Lung (tissue), 12 donors: ENCODE measurements around the gene IP6K3. TPM values are rescaled to one million over a fixed set of nuclear protein-coding genes. Genes with fewer than 3 reads are reported as not detected.

Experiments used
- ATAC-seq: fragments of 200-7000 bp; cut with Tn5 transposase; one replicate; pipeline ENCODE4 v1.9.1; 2020; ENCODE audit warnings: moderate number of reproducible peaks; ENCODE audit not compliant: insufficient read depth, low FRiP score
- DNase-seq, 3 donors: peaks; one replicate each; pipeline ENCODE4 v3.0.0-alpha.2; 2013 to 2017
- H3K27ac ChIP-seq, 2 donors: one replicate each; pipeline ENCODE4 v1.5.1; 2013; ENCODE audit warnings: mild to moderate bottlenecking in 2 of 2, moderate library complexity in 2 of 2, control low read depth in 1 of 2, inconsistent platforms in 1 of 2, low read depth in 1 of 2, low read length in 1 of 2
- H3K27me3 ChIP-seq, 3 donors: one replicate each; pipeline ENCODE4 v1.5.1; 2013; ENCODE audit warnings: low read length in 2 of 3; ENCODE audit not compliant: control insufficient read depth in 3 of 3, insufficient read depth in 3 of 3
- H3K36me3 ChIP-seq, 4 donors: one replicate each; pipeline ENCODE4 v1.5.1; 2013; ENCODE audit warnings: low read length in 4 of 4, mild to moderate bottlenecking in 1 of 4, moderate library complexity in 1 of 4; ENCODE audit not compliant: control insufficient read depth in 4 of 4, insufficient read depth in 4 of 4
- H3K4me1 ChIP-seq, 5 donors: one replicate each; pipeline ENCODE4 v1.5.1; 2013; ENCODE audit warnings: low read length in 5 of 5, mild to moderate bottlenecking in 2 of 5, moderate library complexity in 1 of 5; ENCODE audit not compliant: control insufficient read depth in 5 of 5, insufficient read depth in 5 of 5
- H3K4me3 ChIP-seq: one replicate; pipeline ENCODE4 v1.5.1; 2013; ENCODE audit warnings: mild to moderate bottlenecking, control low read depth, moderate library complexity
- H3K9ac ChIP-seq, 2 donors: one replicate each; pipeline ENCODE4 v1.5.1; 2013; ENCODE audit warnings: low read length in 2 of 2, control low read depth in 1 of 2; ENCODE audit not compliant: insufficient read depth in 1 of 2
- H3K9me3 ChIP-seq, 4 donors: one replicate each; pipeline ENCODE4 v1.5.1; 2013; ENCODE audit warnings: low read length in 3 of 4, mild to moderate bottlenecking in 1 of 4, moderate library complexity in 1 of 4; ENCODE audit not compliant: control insufficient read depth in 4 of 4, insufficient read depth in 3 of 4
- WGBS, 2 donors: extraction: QIAGEN DNeasy Blood & Tissue Kit; methylation state at CpG; one replicate each; pipeline ENCODE4 v1.1.7; 2013; 5-methylcytosine and 5-hydroxymethylcytosine counted together
- polyA plus RNA-seq, 2 donors: library from polyadenylated mRNA; stranded (reverse); fragments of 200-250 nt; gene quantifications; one replicate each; pipeline ENCODE4 v1.2.1, GENCODE V29; 2013
- total RNA-seq, 2 donors: library from RNA; depleted of rRNA in 1 of 2; stranded (reverse); fragments of >200 nt in 1 of 2; gene quantifications; one replicate each; pipeline ENCODE4 v1.2.1, GENCODE V29; 2014 to 2021
- TF ChIP-seq, protein P1 (sequence below): IDR thresholded peaks from 2 replicates; pipeline ENCODE4 v1.5.1; 2012; ENCODE audit warnings: mild to moderate bottlenecking; ENCODE audit errors: control extremely low read depth, extremely low read depth
- donor health status: control.
- donor health status: control.
- donor health status: Bipolar disorder and iron deficiency.
- donor health status: healthy.
- donor health status: DM: yes; HTN: yes; CAD: no.

IP6K3 gene
- total and polyA plus RNA-seq, 4 donors = 1.3 to 3.9 (median 2.5) TPM

DNA sequence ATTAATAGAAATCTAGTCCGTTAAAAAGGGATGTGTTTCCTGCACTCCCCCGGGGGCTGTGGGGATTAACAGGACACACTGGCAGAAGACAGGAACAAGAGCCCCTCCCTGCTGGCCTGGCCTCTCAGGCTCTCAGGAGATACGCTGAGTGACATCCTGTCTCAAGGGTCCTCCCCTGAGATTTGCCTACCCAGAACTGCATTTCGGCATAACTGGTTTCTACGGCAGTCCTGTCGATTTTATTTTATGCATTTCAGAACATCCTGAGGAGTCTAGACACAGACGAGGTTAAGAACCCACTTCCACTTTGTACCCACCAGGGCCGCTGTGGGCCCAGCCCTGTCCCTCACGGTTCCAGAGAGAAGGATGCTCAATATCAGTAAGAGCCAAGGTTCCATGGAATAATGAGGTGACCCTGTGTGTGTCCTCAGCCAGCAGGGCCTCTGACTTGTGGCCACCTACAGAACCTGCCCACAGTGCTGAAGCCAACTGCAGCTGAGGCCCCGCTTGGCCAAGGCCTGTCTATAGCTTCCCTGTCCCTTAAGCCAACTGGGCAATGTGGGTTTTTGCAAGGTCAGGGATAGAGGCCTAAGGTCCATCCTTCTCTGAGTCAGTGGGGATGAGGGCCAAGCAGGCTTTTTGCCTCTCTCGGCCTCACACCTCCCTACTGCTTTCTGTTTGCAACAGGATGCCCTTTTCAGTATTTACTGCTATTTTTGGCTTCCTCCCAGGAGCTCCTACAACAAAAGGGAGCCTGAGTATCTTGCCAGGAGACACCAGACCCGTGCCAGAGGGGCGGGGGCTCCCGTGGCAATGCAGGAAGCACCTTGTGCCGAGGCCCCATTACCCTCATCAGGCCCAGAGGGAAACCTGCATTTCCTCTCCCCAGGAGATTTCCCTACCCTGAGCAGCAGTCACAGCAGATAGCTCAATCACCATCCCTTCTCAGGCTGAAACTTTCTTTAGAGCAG, 49.9 kb downstream of the IP6K3 start:
- ATAC-seq (peak; percentile 19), DNase-seq (peak; percentile 50 to 78 (median 77))
- H3K9ac ChIP-seq = no peak overlapping the region
- H3K36me3 ChIP-seq = peaks cover 0 to 42% (median 20%) of the 10 kb centered on the region in 4 donors
- H3K9me3 ChIP-seq = no peaks in the 10 kb centered on the region
- H3K27me3 ChIP-seq = no peaks in the 10 kb centered on the region
- peak overlapping the region; percentile 48 to 71 for H3K27ac ChIP-seq
- H3K4me1 ChIP-seq = peaks cover 22 to 56% (median 28%) of the 10 kb centered on the region in 5 donors
- TF ChIP-seq, protein P1, sequence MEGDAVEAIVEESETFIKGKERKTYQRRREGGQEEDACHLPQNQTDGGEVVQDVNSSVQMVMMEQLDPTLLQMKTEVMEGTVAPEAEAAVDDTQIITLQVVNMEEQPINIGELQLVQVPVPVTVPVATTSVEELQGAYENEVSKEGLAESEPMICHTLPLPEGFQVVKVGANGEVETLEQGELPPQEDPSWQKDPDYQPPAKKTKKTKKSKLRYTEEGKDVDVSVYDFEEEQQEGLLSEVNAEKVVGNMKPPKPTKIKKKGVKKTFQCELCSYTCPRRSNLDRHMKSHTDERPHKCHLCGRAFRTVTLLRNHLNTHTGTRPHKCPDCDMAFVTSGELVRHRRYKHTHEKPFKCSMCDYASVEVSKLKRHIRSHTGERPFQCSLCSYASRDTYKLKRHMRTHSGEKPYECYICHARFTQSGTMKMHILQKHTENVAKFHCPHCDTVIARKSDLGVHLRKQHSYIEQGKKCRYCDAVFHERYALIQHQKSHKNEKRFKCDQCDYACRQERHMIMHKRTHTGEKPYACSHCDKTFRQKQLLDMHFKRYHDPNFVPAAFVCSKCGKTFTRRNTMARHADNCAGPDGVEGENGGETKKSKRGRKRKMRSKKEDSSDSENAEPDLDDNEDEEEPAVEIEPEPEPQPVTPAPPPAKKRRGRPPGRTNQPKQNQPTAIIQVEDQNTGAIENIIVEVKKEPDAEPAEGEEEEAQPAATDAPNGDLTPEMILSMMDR = no peak
- WGBS, 2 donors = 27 to 34% methylated on average over 15 of the region's 15 CpGs
- H3K4me3 ChIP-seq = no peak overlapping the region

DNA sequence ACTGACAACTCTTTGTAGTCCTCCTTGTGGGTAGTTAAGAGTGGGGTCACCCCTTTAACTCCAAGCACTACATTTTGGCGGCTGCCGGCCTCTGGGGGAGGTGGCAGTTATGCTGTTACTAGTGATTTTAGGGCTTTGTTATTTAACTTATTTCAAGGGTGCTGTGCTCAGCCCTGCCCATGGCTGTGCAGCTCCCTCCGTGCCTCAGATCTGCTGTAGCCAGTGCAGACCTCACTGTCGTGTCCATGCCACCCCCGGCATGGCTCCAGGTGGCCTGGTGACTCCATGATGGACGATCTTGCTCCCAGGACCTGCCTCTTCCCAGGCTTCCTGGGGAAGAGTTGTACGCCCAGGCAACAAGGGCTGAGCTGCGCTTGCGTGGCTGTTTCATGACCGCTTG, 50.6 kb downstream of the IP6K3 start:
- peaks cover 0 to 48% (median 20%) of the 10 kb centered on the region in 4 donors for H3K36me3 ChIP-seq
- no peak overlapping the region for H3K4me3 ChIP-seq
- peaks cover 22 to 57% (median 28%) of the 10 kb centered on the region in 5 donors for H3K4me1 ChIP-seq
- H3K9ac ChIP-seq = no peak overlapping the region
- TF ChIP-seq, protein P1 = no peak
- H3K9me3 ChIP-seq = no peaks in the 10 kb centered on the region
- DNase-seq = no peak
- no peak for ATAC-seq
- no peaks in the 10 kb centered on the region for H3K27me3 ChIP-seq
- 79 to 84% methylated on average over 10 of the region's 10 CpGs for WGBS, 2 donors
- H3K27ac ChIP-seq = peak overlapping the region; percentile 43 to 44

DNA sequence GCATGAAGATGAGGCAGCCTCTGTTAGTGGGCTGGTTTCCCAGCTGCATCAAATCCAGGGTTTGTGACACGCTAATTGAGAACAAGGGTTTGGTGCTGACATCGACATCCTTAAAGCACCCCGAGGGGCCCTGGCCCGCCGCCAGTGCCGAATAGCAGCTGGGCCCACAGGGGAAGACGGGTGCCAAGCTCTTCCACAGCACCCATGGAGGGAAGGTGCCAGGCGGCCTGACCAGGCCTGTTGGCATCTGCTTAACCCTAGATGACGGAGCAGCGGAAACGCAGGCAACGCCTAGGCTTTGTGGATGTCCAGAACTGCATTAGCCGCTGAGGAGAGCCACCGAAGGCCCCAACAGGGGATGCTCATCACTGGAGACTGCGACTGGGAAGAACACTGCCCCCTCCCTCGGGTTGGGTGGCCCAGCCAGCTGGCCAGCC, 51.2 kb downstream of the IP6K3 start:
- Histone ChIP-seq H3K9me3 (no peaks in the 10 kb centered on the region), H3K27ac (peak overlapping the region; percentile 63 to 70), H3K4me1 (peaks cover 22 to 57% (median 28%) of the 10 kb centered on the region in 5 donors), H3K9ac (no peak overlapping the region), H3K4me3 (no peak overlapping the region), H3K27me3 (no peaks in the 10 kb centered on the region), H3K36me3 (peaks cover 0 to 54% (median 19%) of the 10 kb centered on the region in 4 donors)
- TF ChIP-seq, protein P1 = no peak
- ATAC-seq = no peak
- 83 to 87% methylated on average over 16 of the region's 16 CpGs for WGBS, 2 donors
- peak in 1 of 3 donors; percentile 26 for DNase-seq
